H1 (cell line): ENCODE results near the gene PCNX1. TPM values are rescaled to one million over a fixed set of nuclear protein-coding genes. Genes with fewer than 3 reads are reported as not detected.

ENCODE experiments used
- CHD1 ChIP-seq: IDR thresholded peaks from 2 replicates; pipeline ENCODE4 v1.6.1; 2012; ENCODE audit warnings: low read depth, low read length, improper control_type of control experiment
- CHD7 ChIP-seq: fragments of 300-600 bp; sonication (generic); IDR thresholded peaks from 2 replicates; pipeline ENCODE4 v1.7.1; 2012; ENCODE audit warnings: low read length, moderate library complexity, mild to moderate bottlenecking, inconsistent platforms; ENCODE audit not compliant: insufficient replicate concordance
- GTF2F1 ChIP-seq: IDR thresholded peaks from 2 replicates; pipeline ENCODE4 v1.6.1; 2012; ENCODE audit warnings: low read depth, low read length, improper control_type of control experiment, borderline replicate concordance
- KDM1A ChIP-seq: fragments of 200-600, 300-600 bp; sonication (generic); IDR thresholded peaks from 2 replicates; pipeline ENCODE4 v1.7.1; 2016; ENCODE audit warnings: mild to moderate bottlenecking, low read length, borderline replicate concordance
- NRF1 ChIP-seq: IDR thresholded peaks from 2 replicates; pipeline ENCODE4 v1.6.1; 2011; ENCODE audit warnings: mild to moderate bottlenecking, low read depth, low read length, improper control_type of control experiment
- POLR2A ChIP-seq, 2 experiments: IDR thresholded peaks; 1 replicate in 1 of 2; 2 replicates in 1 of 2; pipeline ENCODE4 v1.6.1; 2011; ENCODE audit warnings: low read depth in 2 of 2, low read length in 2 of 2, mild to moderate bottlenecking in 2 of 2; ENCODE audit errors: control extremely low read depth in 1 of 2
- SUZ12 ChIP-seq: fragments of 200-600 bp; sonication (generic); IDR thresholded peaks from 2 replicates; pipeline ENCODE4 v1.6.1; 2012; ENCODE audit warnings: mild to moderate bottlenecking, inconsistent platforms, low read length, moderate library complexity, mixed read lengths
- TBP ChIP-seq: IDR thresholded peaks from 2 replicates; pipeline ENCODE4 v1.6.1; 2011; ENCODE audit warnings: low read depth, low read length, improper control_type of control experiment
- USF2 ChIP-seq: IDR thresholded peaks from 2 replicates; pipeline ENCODE4 v1.6.1; 2011; ENCODE audit warnings: low read length, improper control_type of control experiment
- polyA plus RNA-seq, 7 experiments: library from polyadenylated mRNA; depleted of rRNA in 3 of 7; stranded (reverse) in 5 of 7; unstranded in 2 of 7; fragments of >200 nt in 5 of 7; fragments of 200-250 nt in 2 of 7; gene quantifications; 1 replicate in 5 of 7; 2 replicates in 1 of 7; 4 replicates in 1 of 7; pipeline versions ENCODE4 v1.2.1 to v1.2.3, GENCODE V29; 2011 to 2013; ENCODE audit warnings: missing spikeins in 2 of 7, mixed read lengths in 2 of 7
- total RNA-seq: library from RNA; stranded (reverse); fragmentation: NEBNext Ultra II Directional; extraction: Animal tissue kit (Norgen Biotek cat#: 25700); gene quantifications from 2 replicates; pipeline ENCODE4 v1.2.1, GENCODE V29; 2021

The PCNX1 gene
- total and polyA plus RNA-seq, 2 of the 8 experiments (the other 6 are each of a cell fraction or from before 2014, with no cell fraction given): 37.7 to 53.2 TPM

GRCh38 chr14:70907176-70907995 is at the start of gene PCNX1 (continued):
- TF ChIP-seq CHD7 (no peak), NRF1 (no peak), KDM1A (no peak), TBP (peak; percentile 51; the same call in 1 of the 2 replicates), POLR2A (IDR thresholded peaks at IDR 0.05; ENCODE audit: control extremely low read depth in 1 of 2, low read depth in 2 of 2, low read length in 2 of 2) (peak in 1 of 2 experiments; percentile 57; a peak in 2 of 3 replicates), USF2 (no peak), CHD1 (no peak), GTF2F1 (no peak), SUZ12 (no peak)
